HPDE6-E6E7 (cell line): ENCODE measurements around the gene ADCY9.
"Not testable (repeated sequence)": the region's sequence is repeated elsewhere in the genome, so short reads cannot be mapped to it uniquely, and the experiment has no call there.

ENCODE experiments used
- DNase-seq: peaks from one replicate; pipeline ENCODE4 v3.0.0; 2011; ENCODE audit warnings: missing footprints; ENCODE audit errors: extremely low spot score

The ADCY9 gene

DNA sequence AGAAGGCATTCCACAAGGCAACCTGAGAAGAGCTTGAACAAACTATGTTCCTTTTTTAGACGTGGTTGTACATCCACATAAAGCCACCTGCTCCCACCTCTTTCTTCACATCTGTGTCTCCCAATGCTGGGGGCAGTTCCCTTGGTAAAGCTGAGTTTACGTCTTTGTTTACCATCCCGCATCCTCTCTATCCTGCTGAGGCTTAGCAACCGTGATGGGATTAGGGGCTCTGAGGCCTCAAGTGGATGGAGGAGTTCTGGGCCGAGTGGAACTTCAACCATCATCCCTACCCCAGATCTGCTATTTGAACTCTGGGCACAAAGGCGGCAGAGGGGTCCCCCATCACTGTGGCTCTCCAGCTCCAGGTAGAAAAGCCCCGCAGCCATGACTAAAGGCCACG is 141.5 kb downstream of the ADCY9 start:
- DNase-seq: no peak

DNA sequence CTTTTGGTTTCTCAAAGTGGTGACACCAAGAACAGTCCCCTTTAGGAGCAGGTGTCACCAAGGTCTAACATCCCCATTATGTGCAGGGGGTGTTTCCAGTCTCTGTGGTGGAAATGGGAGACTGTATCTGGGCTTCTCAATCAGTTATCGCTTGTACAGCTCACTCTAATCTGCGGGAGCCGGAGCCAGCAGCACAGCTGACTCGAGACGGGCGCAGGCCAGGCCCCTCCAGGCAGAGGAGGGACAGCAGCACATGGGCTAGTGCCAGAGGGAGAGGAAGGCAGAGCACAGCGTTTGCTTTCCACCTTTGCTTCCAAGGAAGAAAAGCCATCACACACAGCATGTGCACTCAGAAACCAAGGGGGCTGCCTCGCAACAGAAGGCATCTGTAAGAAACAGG is 144.5 kb downstream of the ADCY9 start:
- no peak for DNase-seq

DNA sequence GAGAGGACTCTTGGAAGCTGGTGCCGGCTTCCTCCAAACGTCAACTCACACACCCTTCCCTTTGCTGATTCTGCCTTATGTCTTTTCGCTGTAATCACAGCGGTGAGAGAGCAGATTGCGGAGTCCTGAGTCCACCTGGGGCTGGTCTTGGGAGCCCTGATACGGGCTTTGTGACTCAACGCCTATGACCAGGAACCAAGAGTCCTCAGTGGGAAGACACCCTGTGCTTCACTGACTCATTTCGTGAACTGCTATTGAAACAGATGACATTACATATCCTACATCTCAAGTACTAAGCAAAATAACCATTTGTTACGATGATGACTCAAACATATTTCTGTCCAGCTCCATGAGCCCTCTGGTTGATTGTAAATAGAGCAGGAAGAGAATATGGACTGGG is 145.0 kb downstream of the ADCY9 start:
- no peak for DNase-seq

DNA sequence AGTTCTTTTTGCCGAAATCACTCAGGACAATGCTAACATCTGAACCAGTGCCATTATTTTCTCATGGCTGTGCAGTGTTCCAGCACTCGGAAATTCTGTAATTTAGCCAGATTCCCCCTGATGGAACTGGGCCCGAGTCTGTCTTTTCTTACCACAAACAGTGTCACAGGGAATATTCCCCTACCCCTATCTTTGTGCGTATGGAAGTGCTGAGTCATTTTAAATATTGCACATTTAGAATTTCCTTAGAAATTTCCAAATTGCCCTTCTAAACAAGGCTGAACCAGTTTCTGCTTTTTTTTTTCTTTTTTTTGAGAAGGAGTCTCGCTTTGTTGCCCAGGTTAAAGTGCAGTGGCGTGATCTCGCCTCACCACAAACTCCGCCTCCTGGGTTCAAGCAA is 147.7 kb downstream of the ADCY9 start:
- DNase-seq: no peak

DNA sequence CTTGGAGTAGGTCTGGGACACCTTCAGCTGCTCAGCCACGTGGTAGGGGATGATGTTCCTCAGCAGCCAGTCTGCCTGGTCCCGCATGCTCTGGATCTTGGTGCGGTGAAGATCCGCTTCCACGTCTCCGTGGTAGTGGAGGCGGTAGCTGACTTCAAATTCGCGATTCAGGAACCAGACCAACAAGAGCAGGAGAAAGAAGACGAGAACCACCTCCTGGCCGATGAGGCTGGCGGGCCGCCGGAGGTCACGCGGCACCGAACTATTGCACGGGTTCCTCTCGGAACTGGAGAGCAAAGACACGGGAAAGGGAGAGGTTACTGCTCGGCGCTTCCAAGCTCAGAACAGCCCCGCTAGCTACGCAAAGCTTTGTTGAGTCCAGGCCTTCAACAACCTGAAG is 149.6 kb downstream of the ADCY9 start:
- no peak for DNase-seq

DNA sequence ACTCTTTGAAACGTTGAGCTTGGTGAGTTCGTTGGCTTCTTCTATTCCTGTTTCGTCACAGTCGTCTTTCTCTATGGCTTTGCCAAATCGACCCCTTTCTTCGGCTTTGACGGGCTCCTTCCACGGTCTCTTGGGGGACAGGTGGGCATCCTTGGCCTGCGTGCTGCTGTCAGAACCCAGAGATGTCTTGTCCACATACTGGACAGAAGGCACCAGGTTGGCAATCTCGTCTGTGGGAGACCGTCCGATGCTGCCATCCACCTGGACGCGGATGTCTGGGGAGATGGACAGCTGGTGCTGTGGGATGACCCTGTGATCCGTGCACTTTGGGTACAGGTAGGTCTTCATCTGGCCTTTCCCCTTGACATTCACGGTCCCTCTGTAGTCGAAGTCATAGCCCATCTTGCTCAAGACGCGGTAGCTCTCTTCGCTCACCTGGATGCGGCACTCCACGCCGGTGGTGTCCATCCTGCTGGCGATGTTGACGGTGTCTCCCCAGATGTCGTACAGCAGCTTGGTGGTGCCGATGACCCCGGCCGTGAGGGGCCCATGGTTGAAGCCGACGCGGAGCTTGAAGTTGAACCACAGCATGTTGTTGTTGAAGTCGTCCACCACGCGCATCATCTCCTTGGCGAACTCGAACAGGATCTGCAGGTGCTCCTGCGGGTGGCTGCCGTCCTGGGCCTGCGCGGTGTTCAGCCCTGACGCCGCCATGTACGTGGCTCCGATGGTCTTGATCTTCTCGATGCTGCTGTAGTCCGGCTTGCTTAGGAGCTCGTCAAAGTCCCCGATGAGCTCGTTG is 150.3 kb downstream of the ADCY9 start:
- DNase-seq: no peak

DNA sequence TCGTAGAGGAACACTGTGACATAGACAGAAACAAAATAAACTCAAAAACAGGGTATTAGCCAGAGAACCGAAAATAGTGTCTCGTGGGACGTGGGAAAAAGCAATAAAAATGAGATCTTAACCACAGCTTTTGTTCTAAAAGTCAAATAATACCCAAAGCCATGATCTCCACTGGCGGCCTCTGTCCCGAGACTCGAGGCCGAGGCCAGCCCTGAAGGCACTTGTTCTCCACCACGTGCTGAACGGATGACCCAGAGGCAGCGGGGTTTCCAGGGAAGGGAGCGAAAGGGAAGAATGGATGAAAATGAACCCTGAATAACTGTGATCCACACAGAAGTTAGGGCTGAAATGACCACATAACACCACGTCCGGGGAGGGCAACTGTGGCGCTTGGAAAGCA is 150.9 kb downstream of the ADCY9 start:
- no peak for DNase-seq

DNA sequence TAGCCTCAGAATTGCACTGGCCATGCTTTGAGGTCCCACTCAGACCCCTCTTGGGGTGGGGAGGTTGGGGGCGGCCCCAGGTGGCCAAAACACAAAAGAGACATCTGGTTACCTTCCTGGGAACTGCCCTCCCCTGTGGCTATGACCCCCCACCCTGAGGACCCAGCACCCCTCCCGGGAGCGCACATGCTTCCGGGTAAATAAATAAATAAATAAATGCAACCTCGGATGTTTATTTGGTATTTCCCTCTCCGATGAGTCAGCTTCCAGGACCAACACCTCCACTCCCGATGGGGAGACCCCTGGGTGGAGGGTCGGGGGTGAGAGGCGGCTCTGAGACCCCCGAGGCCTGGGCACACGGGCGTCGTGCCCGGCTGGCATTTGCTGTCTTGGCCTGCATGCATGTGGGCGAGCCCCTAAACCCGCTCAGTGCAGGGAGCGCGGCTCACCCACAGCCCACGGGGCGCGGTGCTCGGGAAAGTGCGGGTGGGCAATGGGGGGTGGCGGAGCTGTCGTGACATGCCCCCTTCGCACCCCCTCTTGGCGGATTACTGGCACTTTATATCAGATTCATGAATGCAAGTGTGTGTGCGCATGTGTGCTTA is 151.5 kb downstream of the ADCY9 start:
- no peak for DNase-seq

DNA sequence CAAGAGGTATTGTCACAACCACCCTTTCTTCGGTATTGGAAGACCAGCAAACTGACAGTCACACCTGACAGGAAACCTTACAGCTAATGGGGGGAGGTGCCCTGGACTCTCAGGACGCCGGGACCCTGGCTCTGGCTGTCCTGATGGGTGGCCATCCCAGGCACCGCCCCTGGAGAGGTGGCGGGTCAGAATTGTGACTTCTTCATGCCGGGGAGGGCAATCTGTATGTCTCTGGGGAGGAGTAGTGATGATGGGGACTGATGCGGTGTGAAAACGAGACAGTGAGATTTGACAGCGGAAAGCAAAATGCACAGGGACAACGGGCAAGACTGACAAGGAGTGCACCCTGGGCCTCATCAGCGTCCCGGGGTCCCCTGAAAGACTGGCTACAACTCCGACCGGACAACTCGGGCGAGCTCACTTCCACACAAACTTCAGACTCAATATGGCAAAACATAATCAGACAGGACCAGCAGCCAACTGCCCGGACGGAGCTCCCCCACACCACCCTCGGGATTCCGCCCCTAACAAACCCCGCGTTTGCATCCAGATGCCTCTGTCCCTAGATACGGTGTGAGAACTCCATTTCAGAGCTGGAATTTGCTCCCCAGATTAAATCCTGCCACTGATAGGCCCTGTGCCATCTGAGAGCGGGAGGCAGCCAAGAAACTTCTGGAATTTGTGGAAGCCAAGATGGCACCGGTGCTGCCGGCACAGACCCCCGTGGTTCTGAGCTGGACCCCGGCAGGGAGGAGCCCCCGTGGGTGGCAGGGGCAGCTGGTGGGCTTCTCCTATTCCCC is 152.2 kb downstream of the ADCY9 start:
- DNase-seq: no peak

DNA sequence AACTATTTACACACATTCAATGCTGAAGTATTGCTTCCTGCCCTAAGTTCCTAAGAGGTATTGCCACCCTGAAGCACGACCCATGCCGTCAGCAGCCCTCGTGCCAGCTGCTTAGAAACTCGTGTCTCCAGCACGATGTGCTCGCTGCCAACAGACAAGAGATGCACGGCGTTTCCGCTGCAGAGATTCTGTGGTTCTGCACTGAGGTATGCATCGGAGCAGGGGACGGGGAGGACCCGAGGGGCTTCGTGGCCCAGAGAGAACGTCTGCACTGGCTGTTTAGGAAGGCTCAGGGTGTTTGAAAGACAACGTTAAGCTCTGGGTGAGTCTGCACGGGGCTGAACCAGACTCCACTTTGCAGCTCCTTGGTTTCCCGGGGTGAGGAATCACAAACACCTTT is 153.0 kb downstream of the ADCY9 start:
- no peak for DNase-seq

DNA sequence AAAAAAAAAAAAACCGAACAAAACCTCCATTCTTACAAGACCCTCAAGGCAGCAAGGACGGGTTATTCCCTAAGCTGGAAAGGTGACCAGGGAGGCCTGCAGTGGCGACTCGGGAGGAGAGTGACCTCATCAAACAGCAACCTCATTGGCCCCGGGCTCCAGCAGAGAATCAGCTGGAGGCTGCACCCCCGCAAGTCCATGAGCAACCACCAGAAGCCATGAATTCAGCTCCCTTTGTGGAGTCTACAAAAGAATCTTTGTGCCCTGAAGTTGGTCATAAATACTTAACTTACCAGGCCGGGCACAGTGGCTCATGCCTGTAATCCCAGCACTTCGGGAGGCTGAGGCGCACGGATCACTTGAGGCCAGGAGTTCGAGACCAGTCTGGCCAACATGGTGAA is 154.8 kb downstream of the ADCY9 start:
- no peak for DNase-seq

DNA sequence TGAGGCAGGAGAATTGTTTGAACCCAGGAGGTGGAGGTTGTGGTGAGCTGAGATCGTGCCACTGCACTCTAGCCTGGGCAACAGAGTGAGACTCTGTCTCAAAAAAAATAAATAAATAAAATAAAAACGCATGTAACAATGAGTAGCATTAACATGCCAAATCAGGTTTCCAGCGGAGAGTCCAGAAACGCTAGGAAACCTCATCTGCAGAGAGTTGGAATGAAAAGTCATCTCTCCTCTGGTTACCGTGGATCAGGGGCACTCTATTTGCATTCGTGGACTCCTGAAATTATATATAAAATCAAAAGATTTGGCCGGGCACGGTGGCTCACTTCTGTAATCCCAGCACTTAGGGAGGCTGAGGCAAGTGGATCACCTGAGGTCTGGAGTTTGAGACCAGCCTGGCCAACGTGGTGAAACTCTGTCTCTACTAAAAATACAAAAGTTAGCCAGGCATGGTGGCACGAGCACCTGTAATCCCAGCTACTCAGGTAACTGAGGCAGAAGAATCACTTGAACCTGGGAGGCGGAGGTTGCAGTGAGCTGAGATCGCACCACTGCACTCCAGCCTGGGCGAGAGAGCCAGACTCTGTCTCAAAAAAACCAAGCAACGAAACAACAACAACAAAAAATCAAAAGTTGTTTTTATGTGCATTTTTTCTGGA is 156.2 kb downstream of the ADCY9 start:
- not testable (repeated sequence) for DNase-seq

DNA sequence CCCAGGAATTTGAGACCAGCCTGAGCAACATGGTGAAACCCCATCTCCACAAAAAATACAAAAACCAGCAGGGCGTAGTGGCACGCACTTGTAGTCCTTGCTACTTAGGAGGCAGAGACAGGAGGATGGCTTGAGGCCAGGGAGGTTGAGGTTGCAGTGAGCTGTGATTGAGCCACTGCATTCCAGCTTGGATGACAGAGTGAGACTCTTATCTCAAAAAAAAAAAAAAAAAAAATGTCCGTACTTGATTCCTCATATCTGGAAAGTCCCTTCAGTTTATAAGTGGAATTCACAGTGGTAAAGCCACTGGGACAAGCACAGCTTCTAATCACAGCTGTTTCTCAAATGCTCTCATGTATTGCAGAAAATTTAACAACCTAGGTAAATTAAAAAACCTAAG is 157.1 kb downstream of the ADCY9 start:
- DNase-seq: no peak

DNA sequence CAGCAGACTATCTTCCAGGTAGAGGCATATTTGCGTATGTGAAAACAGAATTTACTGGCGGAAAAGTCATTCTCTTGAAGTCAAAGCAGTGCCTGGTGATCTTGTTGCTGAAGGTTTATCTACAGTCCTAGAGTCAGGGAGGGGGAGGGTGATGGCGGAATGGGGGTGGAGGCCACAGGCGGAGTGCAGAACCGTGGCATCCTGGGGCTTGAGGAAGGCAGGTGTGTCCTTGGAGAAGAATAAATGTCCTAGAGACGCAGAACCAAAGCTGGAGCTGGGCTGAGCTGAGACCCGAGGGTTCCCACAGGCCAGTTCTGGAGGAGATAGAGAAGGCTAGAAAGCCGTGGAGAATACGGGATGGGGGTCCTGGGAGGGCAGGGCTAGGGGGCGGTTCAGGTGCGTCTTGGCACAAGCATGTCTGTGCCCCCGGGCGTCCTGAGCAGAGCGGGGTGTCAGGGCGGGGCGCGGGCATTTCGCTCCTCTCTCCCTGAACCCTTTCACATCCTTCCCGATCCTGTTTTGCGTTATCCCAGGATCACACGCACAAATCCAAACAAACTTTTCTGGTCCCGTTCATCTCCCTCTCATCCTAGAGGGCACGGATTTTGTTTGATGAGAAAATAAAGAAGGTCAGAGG is 158.8 kb downstream of the ADCY9 start:
- no peak for DNase-seq

DNA sequence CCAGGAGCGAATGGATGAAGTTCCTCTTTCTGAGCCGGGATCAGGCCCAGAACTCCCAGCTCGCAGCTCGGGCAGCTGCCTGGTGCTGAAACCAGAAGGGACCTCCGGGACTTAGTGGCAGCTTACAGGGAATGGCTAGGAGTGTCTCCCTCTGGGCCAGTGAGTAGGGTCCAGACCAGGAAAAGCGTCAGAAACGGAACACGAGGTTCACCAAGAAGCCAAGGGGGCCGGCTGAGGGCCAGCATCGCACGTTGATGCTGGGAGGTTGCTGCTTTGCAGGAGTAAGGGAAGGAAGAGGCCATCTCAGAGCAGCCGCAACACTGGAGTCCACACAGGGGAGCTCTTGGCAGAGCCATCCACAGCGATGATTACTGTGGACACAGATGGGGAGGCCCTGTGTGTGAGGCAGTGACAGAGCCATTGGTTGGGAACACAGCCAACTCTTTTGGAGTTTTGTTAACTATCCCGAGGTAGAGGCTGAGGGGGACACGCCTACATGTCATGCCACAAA is 161.8 kb downstream of the ADCY9 start:
- no peak for DNase-seq

DNA sequence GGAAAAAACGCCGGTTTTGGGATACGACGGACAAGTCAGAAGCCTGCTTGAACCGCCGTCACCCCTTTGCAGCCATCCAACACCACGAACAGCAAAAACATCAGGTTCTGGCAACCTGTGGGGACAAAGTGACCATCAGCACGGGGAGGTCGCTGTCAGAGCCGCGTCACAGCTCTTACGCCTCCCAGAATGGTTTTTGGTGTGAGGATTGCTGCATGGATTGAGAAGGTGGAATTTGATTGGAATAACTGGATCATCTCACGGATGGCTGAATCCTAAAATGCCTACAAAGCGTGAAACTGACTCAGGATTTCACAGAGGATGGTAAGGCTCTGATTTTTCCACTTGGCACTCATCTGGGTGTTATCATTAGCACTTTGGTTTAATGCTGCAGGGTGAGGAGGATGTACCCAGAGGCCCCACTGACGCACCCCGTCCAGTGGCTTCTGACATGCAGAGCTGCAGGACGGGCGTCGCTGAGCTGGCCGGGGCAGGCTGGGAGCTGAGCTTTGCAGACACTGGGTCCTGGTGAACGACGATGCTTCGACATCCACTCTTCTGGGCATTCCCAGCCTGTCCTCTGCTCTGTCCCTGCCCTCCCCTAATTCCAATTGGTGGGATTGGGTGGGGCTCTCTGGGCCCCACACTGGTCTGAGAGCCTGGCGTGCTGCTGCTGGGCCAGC is 162.4 kb downstream of the ADCY9 start:
- DNase-seq: no peak

DNA sequence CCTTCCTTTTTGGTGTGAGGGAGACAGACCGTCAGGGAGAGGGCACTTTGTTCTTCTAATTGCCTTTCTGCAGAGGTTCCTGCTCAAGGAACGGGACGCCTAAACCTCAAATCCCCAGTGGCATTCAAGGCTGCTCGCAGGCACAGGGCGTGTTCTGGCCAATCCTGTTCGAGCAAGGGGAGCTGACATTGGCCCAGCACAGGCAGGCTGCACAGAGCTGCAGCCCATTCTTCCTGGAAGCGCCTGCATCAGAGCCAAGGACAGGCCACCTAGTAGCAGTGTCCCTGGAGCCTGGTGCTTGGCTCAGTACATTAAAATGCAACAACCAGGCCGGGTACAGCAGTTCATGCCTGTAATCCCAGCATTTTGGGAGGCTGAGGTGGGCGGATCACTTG is 163.5 kb downstream of the ADCY9 start:
- DNase-seq: no peak

DNA sequence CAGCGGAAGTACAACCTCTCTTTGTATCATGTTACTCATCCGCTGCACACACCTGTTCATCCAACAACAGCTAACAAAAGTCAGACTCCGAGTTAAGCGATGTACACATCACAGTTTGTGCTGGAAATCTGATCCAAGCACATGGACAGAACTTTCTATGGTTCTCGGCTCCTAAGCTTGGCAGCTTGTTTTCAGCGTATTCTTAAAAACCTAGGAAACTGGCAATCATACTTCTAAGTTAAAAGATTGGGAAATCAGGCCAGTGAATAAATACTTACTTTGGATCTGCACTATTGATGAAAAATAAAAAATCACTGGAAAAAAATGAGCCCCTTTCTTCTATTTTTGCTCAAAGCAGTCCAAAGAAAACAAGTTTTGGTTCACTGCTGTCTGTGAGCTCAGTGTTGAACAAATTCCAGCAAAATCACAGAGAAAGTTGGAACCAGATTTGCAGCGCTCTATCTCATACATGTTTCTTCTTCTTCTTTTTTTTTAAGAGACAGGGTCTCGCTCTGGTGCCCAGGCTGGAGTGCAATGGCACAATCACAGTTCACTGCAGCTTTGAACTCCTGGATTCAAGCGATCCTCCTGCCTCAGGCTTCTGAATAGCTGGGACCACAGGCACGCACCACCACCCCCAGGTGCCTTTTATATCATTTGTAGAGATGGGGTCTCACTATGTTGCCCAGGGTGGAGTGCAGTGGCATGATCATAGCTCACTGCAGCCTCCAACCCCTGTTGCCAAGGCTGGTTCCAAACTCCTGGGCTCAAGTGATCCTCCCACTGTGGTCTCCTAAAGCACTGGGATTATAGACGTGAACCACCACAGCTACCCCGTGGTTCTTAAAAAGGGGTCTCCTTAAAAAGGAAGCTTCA is 164.1 kb downstream of the ADCY9 start:
- no peak for DNase-seq

DNA sequence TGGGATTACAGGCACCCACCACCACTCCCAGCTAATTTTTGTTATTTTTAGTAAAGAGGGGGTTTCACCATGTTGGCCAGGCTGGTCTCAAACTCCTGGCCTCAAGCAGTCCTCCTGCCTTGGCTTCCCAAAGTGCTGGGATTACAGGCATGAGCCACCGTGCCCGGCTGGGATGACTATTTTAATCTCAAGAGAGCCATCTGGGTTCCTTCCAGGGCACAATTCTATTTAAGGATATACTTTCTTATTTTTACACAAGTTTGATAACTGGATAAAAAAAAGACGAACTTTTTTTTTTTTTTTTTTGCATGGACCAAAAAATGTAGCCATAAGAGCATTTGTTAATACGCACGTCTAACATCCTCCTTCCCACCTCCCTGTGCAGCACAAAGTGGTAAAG is 164.9 kb downstream of the ADCY9 start:
- DNase-seq: not testable (repeated sequence)
